GM21529 (cell line): ENCODE data around the gene PACS2.

Experiments
- ATAC-seq: cut with Tn5 transposase; IDR thresholded peaks from one replicate; pipeline ENCODE4 v1.9.1; 2021; ENCODE audit not compliant: unreplicated experiment

The PACS2 gene

DNA sequence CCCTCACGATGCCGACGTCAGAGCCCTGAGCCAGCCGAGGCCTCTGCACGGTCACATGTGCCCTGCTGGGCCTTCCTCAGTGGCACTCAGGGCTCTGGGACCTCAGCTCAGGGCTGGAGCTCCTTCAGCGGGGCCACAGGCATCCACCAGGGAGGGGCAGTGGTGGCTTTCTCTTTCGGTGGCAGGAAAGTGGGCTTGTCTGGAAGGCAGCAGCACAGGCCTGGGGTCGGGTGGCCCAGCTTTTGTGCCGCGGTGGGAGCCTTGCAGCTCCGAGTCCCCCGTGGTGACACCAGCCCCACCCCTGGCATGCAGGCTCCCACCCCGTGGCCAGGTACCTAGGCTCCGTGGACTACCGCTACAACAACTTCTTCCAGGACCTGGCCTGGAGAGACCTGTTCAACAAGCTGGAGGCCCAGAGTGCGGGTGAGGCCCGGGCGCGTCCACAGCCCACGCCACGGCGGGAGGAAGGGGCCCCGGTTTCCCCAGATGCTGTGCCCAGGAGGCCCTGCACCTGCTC, 69.6 kb downstream of the PACS2 start:
- ATAC-seq = no peak

DNA sequence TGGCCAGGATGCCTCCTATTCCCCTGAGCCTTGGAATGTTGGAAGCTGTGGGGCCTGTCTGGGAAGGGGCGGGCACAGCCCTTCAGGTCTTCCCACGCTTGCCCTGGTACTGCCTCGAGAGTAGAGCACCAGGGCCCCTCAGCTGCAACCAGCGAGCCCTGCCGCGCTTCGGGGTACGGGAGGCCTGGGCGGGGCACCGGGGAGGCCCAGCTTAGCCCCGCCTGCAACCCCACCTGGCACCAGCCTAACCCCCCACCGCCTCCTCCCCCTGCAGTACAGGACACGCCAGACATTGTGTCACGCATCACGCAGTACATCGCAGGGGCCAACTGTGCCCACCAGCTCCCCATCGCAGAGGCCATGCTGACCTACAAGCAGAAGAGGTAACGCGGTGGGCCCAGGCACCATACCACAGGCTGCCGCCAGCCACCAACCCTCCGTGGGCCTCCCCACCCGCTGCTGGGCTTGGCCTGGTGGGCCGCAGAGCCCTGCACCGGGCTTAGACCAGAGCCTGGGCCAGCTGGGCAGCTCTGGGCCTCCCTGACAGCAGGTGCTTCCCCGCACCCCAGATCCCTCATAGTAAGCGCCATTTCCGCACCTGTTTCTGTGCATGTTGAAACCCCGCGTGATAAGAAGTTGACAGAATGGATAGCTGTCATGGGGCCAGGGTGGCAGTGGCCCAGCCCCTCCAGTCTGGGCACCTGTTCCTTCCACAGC, 70.2 kb downstream of the PACS2 start:
- ATAC-seq = no peak

- ATAC-seq = no peak
Measured at GRCh38 chr14:105385322-105385637, 70.7 kb downstream of the PACS2 start.

DNA sequence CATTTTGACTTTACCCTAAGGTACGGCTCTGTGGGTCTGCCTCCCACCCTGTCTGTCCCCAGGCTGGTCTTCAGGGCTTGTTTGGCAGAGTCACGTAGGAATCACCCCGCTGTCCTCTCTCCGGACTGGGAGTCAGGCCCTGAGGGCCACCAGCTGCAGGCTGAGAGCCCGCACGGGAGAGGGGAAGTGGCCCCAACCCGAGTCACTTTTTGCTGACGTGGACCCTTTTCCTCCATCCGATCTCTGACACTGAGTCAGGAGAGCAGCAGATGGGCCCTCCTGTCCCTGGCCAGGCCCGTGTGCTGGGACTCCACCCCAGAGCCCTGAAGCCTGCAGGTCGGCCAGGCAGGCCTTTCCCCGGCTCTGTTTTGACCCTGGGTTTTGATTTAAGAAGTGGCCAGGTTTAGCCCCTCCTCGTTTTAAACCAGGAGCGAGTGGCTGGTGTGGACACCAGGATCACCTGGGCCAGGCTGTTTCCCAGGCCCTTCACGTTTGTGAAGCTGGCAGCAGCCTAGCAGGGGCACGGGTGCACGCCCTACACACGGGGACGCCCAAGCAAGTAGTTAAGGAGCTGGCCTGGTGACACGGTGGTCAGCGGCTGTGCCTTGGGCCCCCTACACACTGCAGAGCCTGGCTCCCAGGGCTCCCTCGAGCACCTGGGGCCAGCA, 71.3 kb downstream of the PACS2 start:
- no peak for ATAC-seq

- ATAC-seq = no peak
Measured at GRCh38 chr14:105386581-105387529, 72.3 kb downstream of the PACS2 start.

DNA sequence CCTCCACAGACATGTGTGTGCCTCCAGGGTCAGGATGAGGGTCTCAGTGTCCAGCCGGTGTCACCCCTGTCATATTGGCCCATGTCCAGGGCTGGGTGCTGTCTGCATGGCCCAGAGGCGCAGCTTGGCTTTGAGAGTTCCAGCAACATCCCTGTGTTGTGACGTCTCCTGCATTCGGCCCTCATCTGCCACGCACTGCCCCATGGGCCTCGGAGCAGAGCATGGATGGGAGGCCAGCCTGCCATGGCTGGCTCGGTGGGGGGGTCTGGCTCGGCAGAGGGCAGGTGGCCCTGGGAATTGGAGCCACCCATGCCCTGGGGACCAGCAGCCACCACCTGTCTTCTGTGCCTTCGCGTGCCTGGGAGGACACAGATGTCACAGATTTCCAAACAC, 73.0 kb downstream of the PACS2 start:
- ATAC-seq = no peak

GRCh38 chr14:105388110-105388951, 73.8 kb downstream of the PACS2 start:
- no peak for ATAC-seq

GRCh38 chr14:105388976-105389375, 74.4 kb downstream of the PACS2 start:
- no peak for ATAC-seq

- ATAC-seq = no peak
Measured at GRCh38 chr14:105389534-105389933, 75.0 kb downstream of the PACS2 start.

DNA sequence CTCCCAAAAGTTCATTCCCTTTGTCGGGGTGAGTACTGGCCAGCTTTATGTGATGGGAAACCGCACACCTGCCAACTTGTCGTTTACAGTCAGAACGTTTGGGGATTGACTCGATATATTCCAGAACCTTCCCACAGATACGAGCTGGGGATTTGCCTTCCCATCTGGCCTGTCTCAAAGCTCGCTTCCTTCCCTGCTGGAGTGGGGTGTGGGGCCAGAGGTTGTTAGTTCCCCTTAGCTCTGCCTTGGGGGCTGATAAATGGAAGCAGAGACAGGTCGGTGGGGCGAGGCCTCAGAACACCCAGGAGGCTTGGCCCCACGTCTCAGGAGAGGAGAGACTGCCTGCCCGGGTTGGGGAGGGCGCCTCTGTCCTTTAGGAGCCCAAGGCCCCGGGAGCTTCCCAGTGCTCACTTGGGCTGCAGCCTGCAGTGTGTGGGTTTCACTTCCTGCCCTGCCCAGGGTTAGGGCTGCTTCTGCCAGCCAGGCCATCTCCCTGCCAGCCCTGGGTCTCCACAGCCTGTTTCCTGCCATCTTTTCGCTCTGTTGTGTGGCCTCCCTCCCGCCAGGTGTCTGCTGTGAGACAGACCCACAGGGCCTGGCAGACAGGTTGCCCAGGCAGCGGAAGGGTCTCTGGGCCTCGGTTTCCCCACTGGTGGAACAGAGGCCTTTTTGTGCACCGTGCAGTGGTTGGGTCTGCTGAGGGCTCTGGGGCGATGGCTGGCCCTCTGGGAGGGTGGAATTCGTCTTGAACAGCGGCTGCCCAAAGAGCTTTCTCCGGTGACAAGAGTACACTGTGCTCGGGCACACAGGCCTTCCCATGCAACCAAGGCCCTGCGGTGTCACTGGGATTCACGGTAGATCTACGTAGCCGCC, 75.7 kb downstream of the PACS2 start:
- ATAC-seq = no peak

- no peak for ATAC-seq
Measured at GRCh38 chr14:105390849-105391500, 76.4 kb downstream of the PACS2 start.

DNA sequence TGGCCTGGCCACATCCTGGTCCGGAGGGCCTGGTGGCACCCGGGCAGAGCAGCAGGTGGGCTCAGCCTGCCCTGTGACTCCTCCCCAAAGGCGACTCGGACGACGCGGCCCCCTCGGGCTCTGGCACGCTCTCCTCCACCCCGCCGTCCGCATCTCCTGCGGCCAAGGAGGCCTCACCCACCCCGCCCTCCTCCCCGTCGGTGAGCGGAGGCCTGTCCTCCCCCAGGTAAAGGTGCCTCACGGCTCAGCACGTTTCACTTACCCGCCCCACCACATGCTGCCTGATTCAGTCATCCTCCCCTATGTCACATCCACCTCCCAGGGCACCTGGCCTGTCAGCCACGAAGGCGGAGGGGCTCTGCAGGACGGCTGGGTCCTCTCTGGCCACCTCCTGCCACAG, 77.0 kb downstream of the PACS2 start:
- ATAC-seq = no peak

GRCh38 chr14:105392131-105393090, 77.9 kb downstream of the PACS2 start:
- ATAC-seq = no peak

- no peak for ATAC-seq
Measured at GRCh38 chr14:105393151-105393550, 78.6 kb downstream of the PACS2 start.

- no peak for ATAC-seq
Measured at GRCh38 chr14:105394714-105395537, 80.4 kb downstream of the PACS2 start.

DNA sequence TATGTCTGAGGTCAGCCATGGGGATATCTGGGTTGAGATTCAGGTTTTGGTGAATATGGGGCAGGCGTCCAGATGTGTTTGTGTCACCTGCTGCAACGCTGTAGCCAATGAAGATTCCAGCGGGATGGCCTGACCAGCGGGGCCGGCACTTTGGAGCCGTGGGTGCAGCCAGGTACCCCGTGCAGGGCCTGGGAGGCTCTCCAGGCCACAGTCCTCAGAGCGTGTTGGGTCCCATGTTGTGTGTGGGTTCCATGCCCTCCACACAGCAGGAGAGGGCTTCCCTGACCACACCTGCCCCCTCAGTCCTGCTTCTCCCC, 80.9 kb downstream of the PACS2 start:
- ATAC-seq = no peak

- ATAC-seq = no peak
Measured at GRCh38 chr14:105397350-105397931, 82.9 kb downstream of the PACS2 start.
